GM21515 (cell line): ENCODE data around the gene ENPEP.
"Not testable (repeated sequence)": the region's sequence is repeated elsewhere in the genome, so short reads cannot be mapped to it uniquely, and the experiment has no call there.

Experiments
- ATAC-seq: cut with Tn5 transposase; IDR thresholded peaks from one replicate; pipeline ENCODE4 v1.9.1; 2021; ENCODE audit not compliant: unreplicated experiment

ENPEP gene, protein sequence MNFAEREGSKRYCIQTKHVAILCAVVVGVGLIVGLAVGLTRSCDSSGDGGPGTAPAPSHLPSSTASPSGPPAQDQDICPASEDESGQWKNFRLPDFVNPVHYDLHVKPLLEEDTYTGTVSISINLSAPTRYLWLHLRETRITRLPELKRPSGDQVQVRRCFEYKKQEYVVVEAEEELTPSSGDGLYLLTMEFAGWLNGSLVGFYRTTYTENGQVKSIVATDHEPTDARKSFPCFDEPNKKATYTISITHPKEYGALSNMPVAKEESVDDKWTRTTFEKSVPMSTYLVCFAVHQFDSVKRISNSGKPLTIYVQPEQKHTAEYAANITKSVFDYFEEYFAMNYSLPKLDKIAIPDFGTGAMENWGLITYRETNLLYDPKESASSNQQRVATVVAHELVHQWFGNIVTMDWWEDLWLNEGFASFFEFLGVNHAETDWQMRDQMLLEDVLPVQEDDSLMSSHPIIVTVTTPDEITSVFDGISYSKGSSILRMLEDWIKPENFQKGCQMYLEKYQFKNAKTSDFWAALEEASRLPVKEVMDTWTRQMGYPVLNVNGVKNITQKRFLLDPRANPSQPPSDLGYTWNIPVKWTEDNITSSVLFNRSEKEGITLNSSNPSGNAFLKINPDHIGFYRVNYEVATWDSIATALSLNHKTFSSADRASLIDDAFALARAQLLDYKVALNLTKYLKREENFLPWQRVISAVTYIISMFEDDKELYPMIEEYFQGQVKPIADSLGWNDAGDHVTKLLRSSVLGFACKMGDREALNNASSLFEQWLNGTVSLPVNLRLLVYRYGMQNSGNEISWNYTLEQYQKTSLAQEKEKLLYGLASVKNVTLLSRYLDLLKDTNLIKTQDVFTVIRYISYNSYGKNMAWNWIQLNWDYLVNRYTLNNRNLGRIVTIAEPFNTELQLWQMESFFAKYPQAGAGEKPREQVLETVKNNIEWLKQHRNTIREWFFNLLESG

GRCh38 chr4:110475881-110476818, at the start of gene ENPEP:
ENPEP (plus strand) TSS chr4:110476155; CDS start chr4:110476415, 260 bp downstream.
- ATAC-seq = no peak

DNA sequence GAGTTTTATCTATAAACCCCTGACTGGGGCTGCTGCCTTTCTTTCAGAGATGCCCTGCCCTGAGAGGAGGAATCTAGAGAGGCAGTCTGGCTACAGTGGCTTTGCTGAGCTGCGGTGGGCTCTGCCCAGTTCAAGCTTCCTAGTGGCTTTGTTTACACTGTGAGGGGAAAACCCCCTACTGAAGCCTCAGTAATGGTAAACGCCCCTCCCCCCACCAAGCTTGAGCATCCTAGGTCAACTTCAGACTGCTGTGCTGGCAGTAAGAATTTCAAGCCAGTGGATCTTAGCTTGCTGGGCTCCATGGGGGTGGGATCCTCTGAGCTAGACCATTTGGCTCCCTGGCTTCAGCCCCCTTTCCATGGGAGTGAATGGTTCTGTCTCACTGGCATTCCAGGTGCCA, 44.1 kb upstream of the ENPEP start:
- not testable (repeated sequence) for ATAC-seq

GRCh38 chr4:110437292-110437691, 38.7 kb upstream of the ENPEP start:
- not testable (repeated sequence) for ATAC-seq

GRCh38 chr4:110439209-110439608, 36.7 kb upstream of the ENPEP start:
- ATAC-seq = not testable (repeated sequence)

DNA sequence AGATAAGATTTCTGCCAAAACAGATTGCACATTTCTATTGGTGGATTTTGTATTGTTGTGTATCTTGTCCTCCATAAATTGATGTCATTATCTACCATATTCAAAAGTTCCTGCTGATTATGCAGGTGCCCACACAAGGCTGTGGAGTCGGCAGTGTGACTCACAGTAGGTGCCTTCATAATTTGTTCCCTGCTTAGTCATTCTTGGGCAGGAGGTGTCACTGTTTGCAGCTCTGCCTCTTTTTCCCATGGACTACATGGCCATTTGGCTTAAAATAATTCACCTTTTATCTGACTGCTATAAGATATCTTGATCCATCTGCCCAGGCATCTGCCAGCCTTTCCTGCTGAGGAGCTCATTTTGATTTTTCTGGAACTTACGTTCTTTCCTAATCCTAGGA, 33.6 kb upstream of the ENPEP start:
- no peak for ATAC-seq

GRCh38 chr4:110442788-110443187, 33.2 kb upstream of the ENPEP start:
- ATAC-seq = no peak

DNA sequence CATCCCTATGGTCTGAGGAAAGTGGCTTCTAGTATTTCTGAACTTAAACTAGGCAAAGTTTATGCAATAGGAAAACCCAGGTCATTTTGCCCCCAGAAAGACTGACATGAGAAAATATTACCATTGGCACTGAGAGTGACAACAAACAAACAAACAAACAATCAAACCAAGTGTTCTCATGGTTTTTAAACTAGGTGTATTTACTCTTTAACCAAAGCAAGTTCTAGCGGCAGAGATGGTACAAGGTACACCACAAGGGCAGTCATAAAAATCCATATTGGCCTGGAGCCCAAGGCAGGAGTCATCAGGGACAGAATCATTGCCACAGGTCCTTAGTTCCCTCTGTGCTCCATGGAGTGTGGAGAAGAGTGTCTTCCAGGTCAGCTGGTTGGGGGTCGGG, 26.0 kb upstream of the ENPEP start:
- no peak for ATAC-seq

DNA sequence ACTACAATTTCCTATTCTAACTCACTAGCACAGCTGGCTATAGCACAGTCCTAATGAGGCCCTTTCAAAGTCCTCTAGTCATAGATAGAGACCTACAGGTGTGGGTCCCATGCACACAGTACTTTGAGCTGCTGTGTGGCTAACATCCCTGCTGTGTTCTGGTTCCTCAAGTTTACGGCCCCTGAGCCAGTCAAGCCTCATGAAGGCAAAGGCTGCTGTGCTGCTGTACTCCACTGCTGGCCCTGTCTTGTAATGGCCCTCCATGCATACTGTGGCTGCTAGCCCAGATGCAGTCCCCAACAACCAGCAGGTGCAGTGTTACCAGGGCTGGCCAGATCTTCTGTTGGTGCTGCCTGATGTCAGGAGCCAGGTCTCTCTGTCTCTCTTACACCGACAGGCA, 23.4 kb upstream of the ENPEP start:
- no peak for ATAC-seq

DNA sequence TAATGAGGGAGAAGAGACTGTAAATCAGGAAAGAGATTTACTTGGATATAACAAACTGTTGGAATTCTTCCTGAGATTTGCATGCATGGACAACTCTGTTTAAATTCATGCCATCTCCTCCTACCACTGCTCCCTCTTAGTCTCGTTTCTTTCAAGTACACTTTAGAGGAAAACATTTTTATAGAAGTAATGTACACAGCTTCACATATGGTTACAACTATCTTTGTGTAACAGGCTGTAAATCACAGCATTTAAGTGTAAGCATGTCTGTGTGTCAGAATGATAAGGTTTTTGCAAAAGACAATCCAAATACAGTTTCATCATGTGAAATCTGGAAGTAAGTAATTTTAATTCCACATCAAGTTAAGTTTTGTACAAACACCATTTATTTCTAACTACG, 21.5 kb upstream of the ENPEP start:
- ATAC-seq = no peak

DNA sequence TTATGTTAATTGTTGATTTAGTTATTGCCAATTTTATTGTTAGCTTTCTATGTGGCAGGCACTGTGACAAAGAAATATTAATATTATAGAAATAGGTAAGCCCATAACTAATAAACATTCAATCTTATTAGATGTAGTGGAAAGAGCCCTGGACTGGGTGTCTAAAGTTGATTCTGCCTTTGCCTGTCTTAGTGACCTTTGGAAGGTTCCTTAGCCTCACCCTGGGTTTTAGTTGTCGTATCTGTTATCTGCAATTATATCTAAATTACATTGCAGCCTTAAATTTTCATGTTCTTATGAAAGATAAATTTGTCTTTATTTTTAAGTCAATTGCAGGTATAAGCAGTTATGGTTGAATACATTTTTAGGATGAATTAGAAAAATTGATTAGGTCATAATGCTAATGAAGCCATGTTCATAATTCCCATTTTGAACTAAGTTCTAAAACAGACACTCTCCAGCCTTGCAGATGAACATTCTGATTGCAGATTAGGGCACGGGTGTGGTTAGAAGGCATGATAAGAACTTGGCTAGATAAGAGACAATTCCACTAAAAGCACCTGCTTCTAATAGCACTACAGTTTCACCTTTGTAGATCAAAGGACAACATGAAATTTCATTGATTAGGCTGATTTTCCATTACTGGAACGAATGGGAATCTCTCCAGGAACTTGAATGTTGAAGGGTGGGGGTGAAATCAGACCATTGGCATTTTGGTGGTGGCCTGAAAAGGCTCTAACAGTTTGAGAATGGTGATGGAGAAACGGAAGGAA, 17.3 kb upstream of the ENPEP start:
- ATAC-seq = no peak

- no peak for ATAC-seq
These were observed 15.7 kb upstream of the ENPEP start for GRCh38 chr4:110460074-110460746.

GRCh38 chr4:110467400-110467799, 8.6 kb upstream of the ENPEP start:
- ATAC-seq = no peak

DNA sequence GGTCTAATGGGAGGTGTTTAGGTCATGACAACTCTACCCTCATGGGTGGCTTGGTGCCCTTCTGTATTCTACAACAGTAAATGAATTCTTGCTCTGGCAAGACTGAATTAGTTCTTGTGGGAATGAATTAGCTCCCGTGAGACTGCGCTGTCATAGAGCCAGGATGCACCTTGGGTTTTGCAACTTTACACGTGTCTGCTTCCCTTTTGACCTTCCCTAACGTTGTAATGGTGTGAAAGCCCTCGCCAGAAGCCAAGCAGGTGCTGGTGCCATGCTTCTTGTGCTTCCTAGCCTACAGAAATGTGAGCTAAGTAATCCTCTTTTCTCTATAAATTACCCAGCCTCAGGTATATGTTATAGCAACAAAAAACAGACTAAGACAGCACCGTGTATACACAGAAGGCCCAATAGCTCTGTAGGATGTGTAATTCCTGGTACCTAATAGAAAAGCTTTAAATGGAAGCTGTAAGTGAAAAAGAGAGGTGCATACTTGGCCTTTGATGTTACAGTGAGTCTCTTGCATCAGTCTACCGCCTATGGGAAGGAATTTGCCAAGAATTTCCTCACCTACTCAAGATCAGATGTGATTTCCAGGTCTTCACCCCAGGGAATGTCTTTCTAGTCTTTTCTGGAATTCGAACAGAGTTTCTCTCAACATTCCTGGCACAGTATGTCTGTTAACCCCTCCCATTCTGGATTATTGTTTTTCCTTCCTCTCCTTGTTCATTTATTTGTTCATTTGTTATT, 3.2 kb upstream of the ENPEP start:
- ATAC-seq = no peak

DNA sequence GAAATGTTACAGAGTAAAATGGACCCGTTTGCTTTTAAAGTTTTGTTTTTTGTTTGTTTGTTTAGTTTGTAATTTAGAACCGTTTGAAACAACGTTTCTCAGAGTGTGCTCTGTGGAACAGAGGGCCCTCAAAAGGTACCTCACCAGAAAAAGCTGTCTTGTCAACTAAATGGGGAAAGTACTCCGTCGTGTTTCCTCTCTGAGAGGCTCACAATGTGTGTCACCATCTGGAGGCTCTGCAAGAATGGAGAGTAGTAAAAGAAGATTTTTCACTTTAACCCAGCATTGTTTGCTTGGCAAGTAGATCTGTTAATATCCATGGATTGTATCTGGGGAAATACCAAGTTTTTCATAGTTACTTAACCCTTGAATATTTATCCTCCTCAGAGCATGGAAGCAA, 1.5 kb upstream of the ENPEP start:
- ATAC-seq = no peak

- ATAC-seq = not testable (repeated sequence)
These were observed 875 bp upstream of the ENPEP start for GRCh38 chr4:110475080-110475479.

DNA sequence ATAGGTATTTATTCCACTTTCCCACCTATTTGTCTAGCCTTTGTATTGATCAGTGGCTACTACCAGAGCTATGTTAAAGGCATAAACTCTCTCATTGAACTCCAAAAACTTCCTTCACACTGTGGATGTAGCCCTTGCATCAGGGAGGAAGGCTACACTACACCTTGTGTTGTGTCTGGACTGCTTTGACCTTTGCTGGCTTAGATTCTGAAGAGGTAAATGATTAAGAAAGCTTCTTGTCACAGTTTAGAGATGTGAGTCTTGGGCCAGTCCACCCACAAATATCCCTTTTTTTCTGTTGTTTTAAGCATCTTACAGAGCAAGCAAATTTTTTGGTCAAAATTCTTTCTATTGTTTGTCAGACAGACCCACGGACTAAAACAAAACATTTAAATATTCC, 1.9 kb downstream of the ENPEP start:
- no peak for ATAC-seq

DNA sequence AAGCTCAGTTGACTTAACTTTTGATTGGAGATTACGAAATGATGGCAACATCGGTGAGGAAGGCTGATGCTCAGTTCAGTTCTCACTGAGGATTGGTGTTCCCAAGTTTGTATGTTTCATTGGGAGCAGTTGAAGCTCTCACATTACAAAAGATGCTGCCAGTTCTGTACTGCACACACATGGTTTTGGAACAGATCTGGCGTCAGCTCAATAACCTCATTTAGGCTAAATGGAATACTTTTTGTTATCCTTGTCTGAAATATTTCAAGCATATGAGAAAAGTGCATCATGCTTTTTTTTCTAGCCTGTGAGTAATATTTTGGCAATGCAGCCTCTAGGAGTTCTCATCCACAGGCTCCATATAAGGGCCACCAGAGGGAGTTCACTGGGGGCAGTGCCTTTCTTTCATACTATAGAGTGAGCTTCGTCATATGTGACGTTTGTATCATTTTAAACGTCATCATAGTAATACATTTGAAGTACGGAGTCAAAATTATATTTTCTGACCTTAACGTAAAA, 4.1 kb downstream of the ENPEP start:
- ATAC-seq = no peak

DNA sequence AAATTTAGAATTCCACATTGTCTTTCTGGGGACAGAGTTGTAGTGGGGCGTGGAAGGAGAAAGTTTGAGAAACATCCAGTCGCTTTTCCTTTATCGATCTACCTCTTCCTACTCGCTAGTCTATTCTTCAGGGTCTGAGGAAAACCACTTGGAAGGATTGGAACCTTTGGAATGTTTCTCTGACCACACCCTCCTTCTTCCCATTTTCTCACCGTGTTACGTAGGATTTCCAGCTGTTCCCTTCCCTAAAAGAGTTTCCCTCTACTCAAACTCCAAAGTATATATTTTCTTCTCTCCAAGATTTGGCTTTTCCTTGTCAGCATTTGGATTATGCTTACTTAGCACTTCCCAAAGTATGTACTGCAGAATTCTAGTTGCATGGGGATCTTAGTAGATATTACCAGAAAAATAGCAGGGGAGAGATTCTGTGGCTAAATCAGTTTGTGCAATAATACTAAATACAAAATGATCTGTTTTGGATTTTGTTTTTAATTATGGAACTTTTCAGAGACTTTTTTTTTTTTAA, 4.9 kb downstream of the ENPEP start:
- ATAC-seq = no peak
